OCI-LY7 (cell line): ENCODE data around the gene PTPRO. TPM values are rescaled to one million over a fixed set of nuclear protein-coding genes. Genes with fewer than 3 reads are reported as not detected.

Experiments
- BruUV-seq: library from RNA; stranded (reverse); fragments of 400-500 nt; replicated peaks from 2 replicates; lab custom pipeline; 2021; lab: Mats Ljungman, UMichigan
- CTCF ChIA-PET: fragments of 300-600 bp; sonication (Branson Sonifier 250); formaldehyde crosslinking; loops from one replicate; lab custom pipeline; 2022; ENCODE audit warnings: antibody characterized with exemption; ENCODE audit not compliant: unreplicated experiment; lab: Charles Lee
- POLR2A ChIA-PET: fragments of 300-600 bp; sonication (Branson Sonifier 250); formaldehyde crosslinking; loops from one replicate; lab custom pipeline; 2022; ENCODE audit warnings: antibody characterized with exemption; lab: Charles Lee
- DNase-seq: peaks from one replicate; pipeline ENCODE4 v3.0.0-alpha.2; 2015; ENCODE audit warnings: low spot score
- H2AFZ ChIP-seq: fragments of 200-600 bp; sonication (generic), shearing (Covaris generic); 2 replicates; pipeline ENCODE4 v1.6.1; 2014; ENCODE audit warnings: mild to moderate bottlenecking, antibody characterized with exemption, low read length, moderate library complexity
- H3K27ac ChIP-seq: fragments of 200-600 bp; sonication (generic); 2 replicates; pipeline ENCODE4 v1.5.1; 2014; ENCODE audit warnings: mixed run types, low read depth, mild to moderate bottlenecking, moderate library complexity, low read length, inconsistent platforms; ENCODE audit not compliant: poor library complexity, severe bottlenecking
- H3K36me3 ChIP-seq: fragments of 200-600 bp; sonication (generic); 2 replicates; pipeline ENCODE4 v1.6.1; 2014; ENCODE audit warnings: mild to moderate bottlenecking, antibody characterized with exemption, low read length, moderate library complexity, mixed read lengths; ENCODE audit not compliant: insufficient read depth
- H3K4me1 ChIP-seq: fragments of 200-600 bp; sonication (generic); 2 replicates; pipeline ENCODE4 v1.5.1; 2014; ENCODE audit warnings: mild to moderate bottlenecking, low read length; ENCODE audit not compliant: insufficient read depth, poor library complexity, severe bottlenecking
- H3K4me2 ChIP-seq: fragments of 200-600 bp; sonication (generic); 2 replicates; pipeline ENCODE4 v1.6.1; 2014; ENCODE audit warnings: mild to moderate bottlenecking, low read length
- H3K4me3 ChIP-seq: fragments of 200-600 bp; sonication (generic); 2 replicates; pipeline ENCODE4 v1.5.1; 2014; ENCODE audit warnings: mild to moderate bottlenecking, low read depth, low read length; ENCODE audit not compliant: poor library complexity, severe bottlenecking
- H3K79me2 ChIP-seq: fragments of 200-600 bp; sonication (generic); 2 replicates; pipeline ENCODE4 v1.6.1; 2016; ENCODE audit warnings: low read depth, mild to moderate bottlenecking, low read length, moderate library complexity, mixed read lengths; ENCODE audit not compliant: insufficient read depth
- H3K9me2 ChIP-seq: fragments of 200-600 bp; sonication (generic); 2 replicates; pipeline ENCODE4 v1.6.1; 2016; ENCODE audit warnings: mild to moderate bottlenecking, low read length, mixed read lengths; ENCODE audit not compliant: insufficient read depth
- H3K9me3 ChIP-seq: fragments of 200-600 bp; sonication (generic); 2 replicates; pipeline ENCODE4 v1.6.1; 2014; ENCODE audit warnings: mild to moderate bottlenecking, mixed run types, low read length, mixed read lengths
- H4K20me1 ChIP-seq: fragments of 200-600 bp; sonication (generic); 2 replicates; pipeline ENCODE4 v1.6.1; 2014; ENCODE audit warnings: mild to moderate bottlenecking, antibody characterized with exemption, low read length, moderate library complexity, mixed read lengths; ENCODE audit not compliant: insufficient read depth
- CTCF ChIP-seq: fragments of 200-600 bp; sonication (generic); conservative IDR thresholded peaks from 2 replicates; pipeline ENCODE4 v1.5.1; 2014; ENCODE audit warnings: mild to moderate bottlenecking, antibody characterized with exemption, low read length, moderate library complexity, mixed read lengths
- EZH2phosphoT487 ChIP-seq: fragments of 200-600 bp; sonication (generic); IDR thresholded peaks from 2 replicates; pipeline ENCODE4 v1.6.1; 2018; ENCODE audit warnings: low read depth, borderline replicate concordance, mild to moderate bottlenecking, mixed run types, antibody characterized with exemption, low read length, moderate library complexity, mixed read lengths
- intact Hi-C: fragments of 100-400 bp; cut with micrococcal nuclease; formaldehyde crosslinking; loops from one replicate; pipeline ENCODE4 v1.10.0; 2022; ENCODE audit not compliant: unreplicated experiment
- total RNA-seq, 2 experiments: library from RNA; depleted of rRNA in 1 of 2; stranded (reverse); fragments of >200 nt in 1 of 2; shearing (Covaris generic) in 1 of 2; gene quantifications; 2 replicates each; pipeline ENCODE4 v1.2.3, GENCODE V29; 2014 to 2022

The PTPRO gene
- total RNA-seq, 2 experiments from 2014 or later: 0.06 to 0.23 TPM

- CTCF ChIA-PET: interaction anchor here (0.6 kb wide), 1 partner anchor 702 kb away, joined by 3 read pairs; no protein-coding TSS in a partner anchor
- no TSS peak for BruUV-seq
- intact Hi-C loops: no loop called here
These were observed 28.6 kb upstream of the PTPRO start for GRCh38 chr12:15293731-15294130.

GRCh38 chr12:15299947-15300346 is 22.4 kb upstream of the PTPRO start:
- TF ChIP-seq CTCF (no peak), EZH2phosphoT487 (no peak)
- no TSS peak for BruUV-seq

More at GRCh38 chr12:15293731-15294130, 28.6 kb upstream of the PTPRO start:
- no peak for DNase-seq
- Histone ChIP-seq H3K4me2 (no peak overlapping the region), H3K9me3 (no peaks in the 10 kb centered on the region), H3K4me1 (no peaks in the 10 kb centered on the region), H3K79me2 (no peaks in the 10 kb centered on the region), H3K27ac (no peak overlapping the region), H3K36me3 (no peaks in the 10 kb centered on the region), H3K4me3 (no peak overlapping the region), H3K9me2 (no peaks in the 10 kb centered on the region), H2AFZ (no peak overlapping the region), H4K20me1 (no peaks in the 10 kb centered on the region)
- TF ChIP-seq CTCF (no peak), EZH2phosphoT487 (no peak)
- POLR2A ChIA-PET: interaction anchor here (0.7 kb wide), 1 partner anchor 208 kb away, joined by 3 read pairs; no protein-coding TSS in a partner anchor

GRCh38 chr12:15304296-15304695 is 18.0 kb upstream of the PTPRO start:
- Histone ChIP-seq H3K4me1 (no peaks in the 10 kb centered on the region), H3K4me3 (no peak overlapping the region), H3K79me2 (no peaks in the 10 kb centered on the region), H3K27ac (no peak overlapping the region), H3K9me3 (no peaks in the 10 kb centered on the region), H4K20me1 (no peaks in the 10 kb centered on the region), H3K36me3 (no peaks in the 10 kb centered on the region), H3K9me2 (no peaks in the 10 kb centered on the region), H2AFZ (no peak overlapping the region), H3K4me2 (no peak overlapping the region)
- POLR2A ChIA-PET: no interaction called here
- DNase-seq: no peak
- CTCF ChIA-PET: no interaction called here
- no TSS peak for BruUV-seq
- intact Hi-C loops: no loop called here
- TF ChIP-seq EZH2phosphoT487 (no peak), CTCF (no peak)

More at GRCh38 chr12:15299947-15300346, 22.4 kb upstream of the PTPRO start:
- H3K9me3 ChIP-seq: no peaks in the 10 kb centered on the region
- H4K20me1 ChIP-seq: no peaks in the 10 kb centered on the region
- intact Hi-C loops: no loop called here
- no peaks in the 10 kb centered on the region for H3K4me1 ChIP-seq
- POLR2A ChIA-PET: interaction anchor here (0.7 kb wide), 1 partner anchor 20 kb away, joined by 4 read pairs; no protein-coding TSS in a partner anchor
- H3K9me2 ChIP-seq: no peaks in the 10 kb centered on the region
- no peak overlapping the region for H3K4me2 ChIP-seq
- H3K79me2 ChIP-seq: no peaks in the 10 kb centered on the region
- H2AFZ ChIP-seq: no peak overlapping the region
- H3K4me3 ChIP-seq: no peak overlapping the region
- CTCF ChIA-PET: no interaction called here
- H3K36me3 ChIP-seq: no peaks in the 10 kb centered on the region
- H3K27ac ChIP-seq: no peak overlapping the region
- DNase-seq: no peak
